GM12874 (cell line): ENCODE data around the gene KRTAP4-12.
"Not testable (repeated sequence)": the region's sequence is repeated elsewhere in the genome, so short reads cannot be mapped to it uniquely, and the experiment has no call there.

ENCODE experiments used
- CTCF ChIP-seq: IDR thresholded peaks from 2 replicates; pipeline ENCODE4 v1.5.1; 2011; ENCODE audit warnings: low read depth, mild to moderate bottlenecking, control low read depth, low read length, moderate library complexity; ENCODE audit not compliant: insufficient read depth

The KRTAP4-12 gene

GRCh38 chr17:41118721-41119120 lies 5.3 kb downstream of the KRTAP4-12 start:
- no peak for TF ChIP-seq CTCF

GRCh38 chr17:41117846-41118386 lies 6.1 kb downstream of the KRTAP4-12 start, which contains the start of gene KRTAP4-11:
Gene KRTAP4-11 (minus strand): TSS chr17:41118373. CDS start chr17:41118315, 58 bp downstream.
- TF ChIP-seq CTCF, result not testable (repeated sequence)

GRCh38 chr17:41116297-41116696 lies 7.7 kb downstream of the KRTAP4-12 start:
- no peak for TF ChIP-seq CTCF

GRCh38 chr17:41111151-41111885 lies 12.7 kb downstream of the KRTAP4-12 start:
- no peak for TF ChIP-seq CTCF

GRCh38 chr17:41107941-41108450 lies 16.0 kb downstream of the KRTAP4-12 start:
- TF ChIP-seq CTCF, result no peak

- TF ChIP-seq CTCF, result not testable (repeated sequence)
These were observed 18.6 kb downstream of the KRTAP4-12 start, which contains the start of gene KRTAP4-9 for GRCh38 chr17:41105347-41105746. Gene KRTAP4-9 (plus strand): TSS chr17:41105389. CDS start chr17:41105389, 0 bp downstream.

- TF ChIP-seq CTCF, result no peak
These were observed 20.1 kb downstream of the KRTAP4-12 start for GRCh38 chr17:41103896-41104295.
